Peyer's patch (tissue), 4 donors: ENCODE measurements around the gene PLXNB2. TPM values are rescaled to one million over a fixed set of nuclear protein-coding genes. Genes with fewer than 3 reads are reported as not detected.

Source experiments
- DNase-seq, 3 donors: peaks; one replicate each; pipeline ENCODE4 v3.0.0-alpha.2; 2017 to 2019
- H3K27ac ChIP-seq, 4 donors: fragments of 200-600 bp; sonication (generic); one replicate each; pipeline ENCODE4 v1.5.1; 2016 to 2019
- H3K27me3 ChIP-seq, 2 donors: fragments of 200-600 bp; sonication (generic); one replicate each; pipeline ENCODE4 v1.5.1; 2019
- H3K36me3 ChIP-seq, 3 donors: fragments of 200-600 bp; sonication (generic); one replicate each; pipeline ENCODE4 v1.5.1; 2016 to 2019
- H3K4me1 ChIP-seq, 4 donors: fragments of 200-600 bp; sonication (generic); one replicate each; pipeline ENCODE4 v1.5.1; 2016 to 2019
- H3K4me3 ChIP-seq, 4 donors: fragments of 200-600 bp; sonication (generic); 1 replicate in 3 of 4; 2 replicates in 1 of 4; pipeline ENCODE4 v1.5.1; 2016 to 2019; ENCODE audit warnings: mild to moderate bottlenecking in 1 of 4
- H3K9me3 ChIP-seq, 4 donors: fragments of 200-600 bp; sonication (generic); one replicate each; pipeline ENCODE4 v1.5.1; 2016 to 2019; ENCODE audit warnings: mild to moderate bottlenecking in 1 of 4
- POLR2A ChIP-seq, 2 donors: fragments of 450-650 bp; IDR thresholded peaks; one replicate each; pipeline ENCODE4 v1.5.1; 2017; ENCODE audit warnings: antibody characterized with exemption in 2 of 2, mild to moderate bottlenecking in 2 of 2, moderate library complexity in 2 of 2
- total RNA-seq, 4 donors: library from RNA; depleted of rRNA; stranded (reverse); fragments of >200 nt; gene quantifications; one replicate each; pipeline ENCODE4 v1.1.0, GENCODE V29; 2016
- TF ChIP-seq, protein P1 (sequence below), 6 experiments: fragments of 450-650 bp in 4 of 6; fragments of 200-600 bp in 2 of 6; sonication (generic) in 1 of 6; IDR thresholded peaks; one replicate each; pipeline ENCODE4 v1.5.1; 2017 to 2019; ENCODE audit warnings: antibody characterized with exemption in 6 of 6, mild to moderate bottlenecking in 3 of 6, moderate library complexity in 1 of 6

Gene PLXNB2
- total RNA-seq, 4 donors from 2014 or later = 182 to 597 (median 307) TPM

DNA sequence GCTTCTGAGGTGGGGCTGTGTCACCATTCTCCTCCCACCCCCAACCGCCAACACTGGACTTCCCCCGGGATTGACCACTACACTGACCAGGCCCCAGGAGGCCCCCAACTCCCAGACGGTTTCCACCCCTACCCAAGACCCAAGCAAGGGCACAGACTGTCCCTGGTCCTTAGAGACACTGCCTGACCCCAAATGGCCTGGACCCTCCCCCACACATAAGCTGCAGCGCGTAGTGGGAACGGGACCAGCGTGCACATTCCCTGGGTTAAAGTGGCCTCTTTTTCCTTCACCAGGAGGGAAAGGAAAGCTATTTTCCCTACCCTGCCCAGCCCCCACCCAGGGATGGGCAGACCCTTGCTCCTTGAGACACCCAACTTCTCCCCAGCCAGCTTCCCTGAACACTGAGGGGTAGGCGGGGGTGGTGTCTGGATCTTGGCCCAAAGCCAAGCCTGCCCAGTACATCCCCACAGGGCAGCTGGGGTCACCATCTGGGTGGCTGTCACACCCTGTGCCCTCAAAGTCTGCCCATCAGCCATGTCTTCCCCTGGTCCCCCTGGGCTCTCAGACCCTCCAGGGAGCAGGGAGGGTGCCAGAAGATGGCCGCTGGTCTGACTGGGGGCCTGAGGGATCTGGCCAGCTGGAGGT is 44.4 kb downstream of the PLXNB2 start:
- H3K27me3 ChIP-seq = peaks cover 0 to 15% of the 10 kb centered on the region in 2 donors
- H3K36me3 ChIP-seq = no peaks in the 10 kb centered on the region

DNA sequence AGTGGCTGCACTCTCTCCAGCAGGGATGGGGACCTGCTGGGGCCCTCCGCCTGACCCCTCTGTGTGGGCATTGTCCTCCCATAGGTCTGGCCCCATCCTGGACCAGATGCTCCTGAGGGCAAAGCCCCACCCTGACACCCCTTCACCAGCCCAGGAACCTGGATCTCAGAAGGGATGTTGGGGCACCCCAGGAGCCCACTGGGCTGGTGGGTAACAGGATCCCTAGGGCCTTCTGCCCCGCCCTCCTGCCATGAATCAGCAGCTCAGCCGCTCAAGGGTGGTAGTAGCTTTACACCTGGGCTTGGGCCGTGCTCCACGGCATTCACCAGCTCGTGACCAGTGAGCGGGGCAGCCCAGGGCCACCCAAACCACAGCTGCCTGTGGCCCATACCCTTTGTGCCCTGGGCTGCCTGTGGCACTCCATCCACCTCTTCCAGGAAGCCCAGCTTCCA is 45.0 kb downstream of the PLXNB2 start:
- no peaks in the 10 kb centered on the region for H3K36me3 ChIP-seq
- H3K27ac ChIP-seq = no peak overlapping the region
- no peak overlapping the region for H3K4me3 ChIP-seq
- H3K4me1 ChIP-seq = peaks cover 0 to 26% (median 12%) of the 10 kb centered on the region in 4 donors
- no peaks in the 10 kb centered on the region for H3K9me3 ChIP-seq
- TF ChIP-seq POLR2A (IDR thresholded peaks at IDR 0.05) = no peak
- DNase-seq = no peak
- peaks cover 0 to 15% of the 10 kb centered on the region in 2 donors for H3K27me3 ChIP-seq

More for the DNA sequence above, 44.4 kb downstream of the PLXNB2 start:
- TF ChIP-seq POLR2A (IDR thresholded peaks at IDR 0.05) = no peak
- TF ChIP-seq, protein P1, sequence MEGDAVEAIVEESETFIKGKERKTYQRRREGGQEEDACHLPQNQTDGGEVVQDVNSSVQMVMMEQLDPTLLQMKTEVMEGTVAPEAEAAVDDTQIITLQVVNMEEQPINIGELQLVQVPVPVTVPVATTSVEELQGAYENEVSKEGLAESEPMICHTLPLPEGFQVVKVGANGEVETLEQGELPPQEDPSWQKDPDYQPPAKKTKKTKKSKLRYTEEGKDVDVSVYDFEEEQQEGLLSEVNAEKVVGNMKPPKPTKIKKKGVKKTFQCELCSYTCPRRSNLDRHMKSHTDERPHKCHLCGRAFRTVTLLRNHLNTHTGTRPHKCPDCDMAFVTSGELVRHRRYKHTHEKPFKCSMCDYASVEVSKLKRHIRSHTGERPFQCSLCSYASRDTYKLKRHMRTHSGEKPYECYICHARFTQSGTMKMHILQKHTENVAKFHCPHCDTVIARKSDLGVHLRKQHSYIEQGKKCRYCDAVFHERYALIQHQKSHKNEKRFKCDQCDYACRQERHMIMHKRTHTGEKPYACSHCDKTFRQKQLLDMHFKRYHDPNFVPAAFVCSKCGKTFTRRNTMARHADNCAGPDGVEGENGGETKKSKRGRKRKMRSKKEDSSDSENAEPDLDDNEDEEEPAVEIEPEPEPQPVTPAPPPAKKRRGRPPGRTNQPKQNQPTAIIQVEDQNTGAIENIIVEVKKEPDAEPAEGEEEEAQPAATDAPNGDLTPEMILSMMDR (IDR thresholded peaks at IDR 0.05) = no peak
- Histone ChIP-seq H3K4me1 (peaks cover 0 to 32% (median 17%) of the 10 kb centered on the region in 4 donors), H3K9me3 (no peaks in the 10 kb centered on the region), H3K27ac (no peak overlapping the region), H3K4me3 (no peak overlapping the region)
- no peak for DNase-seq

DNA sequence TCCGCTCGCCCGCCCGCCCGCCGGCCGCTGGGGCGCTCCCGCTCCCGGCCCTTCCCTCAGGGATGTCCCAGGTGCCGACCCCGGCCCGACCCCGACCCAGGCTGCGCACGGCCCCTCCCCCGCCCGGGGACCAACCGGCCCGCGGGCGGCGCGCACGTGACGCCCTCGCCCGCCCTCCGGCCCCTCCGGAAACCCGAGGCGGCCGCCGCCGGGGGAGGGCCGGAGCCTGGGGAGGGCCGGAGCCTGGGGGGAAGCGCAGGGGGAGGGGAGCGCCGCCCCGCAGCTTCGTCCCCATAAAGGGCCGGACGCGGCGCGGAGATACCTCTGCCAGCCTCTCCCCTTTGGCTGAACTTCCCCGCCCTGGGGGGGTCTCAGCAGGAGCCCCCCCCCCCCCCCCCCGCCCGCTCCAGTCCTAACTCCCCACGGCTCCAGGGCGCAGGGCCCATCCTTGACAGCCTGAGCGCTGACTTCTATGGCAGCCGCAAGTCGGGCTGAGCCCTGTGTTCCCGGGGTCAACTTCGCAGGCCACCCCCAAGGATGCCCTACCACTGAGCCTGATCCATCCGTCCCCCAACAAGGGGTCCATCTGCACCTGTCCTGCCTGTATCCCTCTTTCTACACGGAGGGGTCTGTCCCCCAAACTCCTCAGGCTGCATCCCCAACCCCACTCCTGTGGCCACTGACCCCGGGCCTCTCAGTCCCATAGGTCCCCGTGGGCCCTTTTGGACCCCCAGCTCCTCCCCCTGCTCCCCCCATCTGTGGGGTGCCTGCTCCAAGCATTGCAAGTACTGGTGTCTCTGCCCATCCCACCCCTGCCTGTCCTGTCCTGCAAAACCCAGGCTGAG is 45.6 kb downstream of the PLXNB2 start, which contains the start of gene MAPK12:
Gene MAPK12 (minus strand): TSS at position 69 of the 845 bp plus-strand sequence. CDS start 174 bp downstream, outside the sequence.
- H3K4me3 ChIP-seq = peak within 1 kb of the TSS; percentile 20 to 59 (median 51)
- TF ChIP-seq, protein P1 (IDR thresholded peaks at IDR 0.05) = no peak
- TF ChIP-seq POLR2A (IDR thresholded peaks at IDR 0.05) = no peak
- no peaks in the 10 kb centered on the region for H3K9me3 ChIP-seq
- no peaks in the 10 kb centered on the region for H3K36me3 ChIP-seq
- no peak for DNase-seq
- peak within 1 kb of the TSS in 2 of 4 donors; percentile 2 to 52 for H3K27ac ChIP-seq
- H3K27me3 ChIP-seq = peaks cover 0 to 15% of the 10 kb centered on the region in 2 donors
- H3K4me1 ChIP-seq = peaks cover 0 to 20% (median 12%) of the 10 kb centered on the region in 4 donors

DNA sequence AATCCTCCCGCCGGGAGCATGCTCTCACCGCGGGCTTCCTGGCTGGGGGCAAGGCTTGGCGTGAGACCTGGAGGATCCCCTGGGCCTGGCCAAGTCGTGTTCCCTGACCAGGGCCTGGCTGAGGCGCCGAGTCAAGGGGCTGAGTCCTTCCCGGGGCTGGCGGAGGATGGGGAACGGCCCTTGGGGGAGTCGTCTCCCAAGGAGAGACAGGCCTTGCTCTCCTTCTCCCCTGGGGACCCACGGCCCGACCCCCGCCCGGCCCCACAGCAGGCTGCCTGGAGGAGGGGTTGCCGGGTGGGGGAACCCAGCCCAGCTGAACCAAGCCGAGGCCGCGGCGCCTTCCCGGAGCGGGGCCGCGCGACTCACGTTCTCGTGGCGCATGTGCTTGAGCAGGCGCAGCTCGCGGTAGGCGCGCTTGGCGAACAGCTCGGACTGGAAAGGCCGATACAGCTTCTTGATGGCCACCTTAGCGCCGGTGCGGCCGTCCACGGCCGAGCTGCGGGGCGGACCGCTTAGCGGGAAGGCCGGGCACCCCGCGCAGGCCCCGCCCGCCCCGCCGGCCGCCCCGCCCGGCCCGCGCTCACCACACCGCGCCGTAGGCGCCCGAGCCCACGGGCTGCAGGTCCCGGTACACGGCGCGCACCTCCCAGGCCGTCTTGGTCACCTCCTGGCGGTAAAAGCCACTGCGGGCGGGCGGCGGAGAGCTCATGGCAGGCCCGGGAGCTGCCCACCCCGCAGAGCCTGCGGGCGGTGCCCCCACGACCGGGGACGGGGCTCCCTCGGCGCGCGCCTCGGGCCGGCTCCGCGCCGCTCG is 46.4 kb downstream of the PLXNB2 start:
- H3K36me3 ChIP-seq = no peaks in the 10 kb centered on the region
- no peak for DNase-seq
- H3K9me3 ChIP-seq = no peaks in the 10 kb centered on the region
- H3K4me1 ChIP-seq = peaks cover 0 to 20% (median 12%) of the 10 kb centered on the region in 4 donors
- H3K27ac ChIP-seq = peak overlapping the region in 1 of 4 donors; percentile 52
- TF ChIP-seq POLR2A (IDR thresholded peaks at IDR 0.05) = no peak
- TF ChIP-seq, protein P1 (IDR thresholded peaks at IDR 0.05) = no peak
- H3K4me3 ChIP-seq = peak overlapping the region; percentile 20 to 59 (median 51)
- H3K27me3 ChIP-seq = peaks cover 0 to 15% of the 10 kb centered on the region in 2 donors

DNA sequence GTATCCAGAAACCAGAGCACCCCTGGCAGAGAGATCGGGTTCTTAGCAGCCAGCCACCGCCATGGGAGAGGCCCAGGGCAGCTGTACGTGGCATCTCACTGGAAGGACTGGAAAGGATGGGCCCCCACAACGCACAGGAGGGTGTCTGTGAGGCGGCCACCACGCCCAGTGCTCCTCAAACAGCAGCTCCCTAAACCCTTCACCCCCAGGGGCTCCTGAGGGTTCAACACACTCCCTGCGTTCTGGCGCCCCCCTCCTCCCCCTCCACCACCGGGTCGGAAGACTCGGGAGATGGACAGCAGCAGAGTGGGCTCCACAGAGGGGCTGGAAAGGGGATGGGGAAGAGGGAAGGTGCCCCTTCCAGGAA is 47.0 kb downstream of the PLXNB2 start:
- Histone ChIP-seq H3K27me3 (peaks cover 0 to 15% of the 10 kb centered on the region in 2 donors), H3K9me3 (no peaks in the 10 kb centered on the region), H3K36me3 (no peaks in the 10 kb centered on the region), H3K4me1 (peaks cover 0 to 20% (median 12%) of the 10 kb centered on the region in 4 donors), H3K27ac (no peak overlapping the region), H3K4me3 (peak overlapping the region; percentile 14 to 59 (median 51))
- TF ChIP-seq POLR2A (IDR thresholded peaks at IDR 0.05) = no peak
- TF ChIP-seq, protein P1 (IDR thresholded peaks at IDR 0.05) = no peak
- DNase-seq = no peak
